Mucosa of descending colon (tissue), 3 donors: ENCODE results near the gene PNPLA7. TPM values are rescaled to one million over a fixed set of nuclear protein-coding genes. Genes with fewer than 3 reads are reported as not detected.

Source experiments
- ATAC-seq: fragments of 200-7000 bp; cut with Tn5 transposase; one replicate; pipeline ENCODE4 v1.9.1; 2020; ENCODE audit warnings: mild to moderate bottlenecking, moderate library complexity
- DNase-seq, 3 donors: peaks; one replicate each; pipeline ENCODE4 v3.0.0-alpha.2; 2020
- H3K36me3 ChIP-seq: fragments of 200-600 bp; one replicate; pipeline ENCODE4 v1.8.0; 2021; ENCODE audit warnings: low read depth, mild to moderate bottlenecking
- H3K4me1 ChIP-seq: fragments of 200-600 bp; one replicate; pipeline ENCODE4 v1.8.0; 2021; ENCODE audit warnings: low read depth, mild to moderate bottlenecking
- H3K4me3 ChIP-seq: fragments of 200-600 bp; one replicate; pipeline ENCODE4 v1.8.0; 2021; ENCODE audit warnings: mild to moderate bottlenecking
- H3K9me3 ChIP-seq: fragments of 200-600 bp; one replicate; pipeline ENCODE4 v1.8.0; 2021; ENCODE audit warnings: mild to moderate bottlenecking
- intact Hi-C, 2 donors: fragments of 100-400 bp; cut with DNase I in 1 of 2; cut with micrococcal nuclease in 1 of 2; formaldehyde crosslinking; loops; one replicate each; pipeline versions ENCODE4 v1.11.0 to v1.11.1; 2022; cut with DNase I, micrococcal nuclease
- total RNA-seq, 3 donors: library from RNA; stranded (reverse); fragmentation: NEBNext Ultra II Directional in 2 of 3; extraction: Animal tissue kit (Norgen Biotek cat#: 25700) in 2 of 3; gene quantifications; one replicate each; pipeline versions ENCODE4 v1.2.1 to v1.2.4, GENCODE V29; 2021 to 2023
- TF ChIP-seq, protein P1 (sequence below): fragments of 200-600 bp; IDR thresholded peaks from one replicate; pipeline ENCODE4 v1.8.0; 2022; ENCODE audit warnings: antibody characterized with exemption, mild to moderate bottlenecking
- donor health status: DM: no; HTN: no; CAD: no; lungs with moderate emphysema.
- donor health status: DM: no; HTN: no; CAD: no.
- donor health status: DM: no; HTN: yes; CAD: no.

The PNPLA7 gene
- total RNA-seq, 3 donors from 2014 or later: 16.7 to 27.4 (median 17.2) TPM

GRCh38 chr9:137580209-137580953 is 30.2 kb upstream of the PNPLA7 start:
- ATAC-seq (no peak), DNase-seq (no peak)

GRCh38 chr9:137579259-137579604 is 29.0 kb upstream of the PNPLA7 start:
- no peaks in the 10 kb centered on the region for H3K9me3 ChIP-seq
- peaks cover 4% of the 10 kb centered on the region for H3K36me3 ChIP-seq
- TF ChIP-seq, protein P1, sequence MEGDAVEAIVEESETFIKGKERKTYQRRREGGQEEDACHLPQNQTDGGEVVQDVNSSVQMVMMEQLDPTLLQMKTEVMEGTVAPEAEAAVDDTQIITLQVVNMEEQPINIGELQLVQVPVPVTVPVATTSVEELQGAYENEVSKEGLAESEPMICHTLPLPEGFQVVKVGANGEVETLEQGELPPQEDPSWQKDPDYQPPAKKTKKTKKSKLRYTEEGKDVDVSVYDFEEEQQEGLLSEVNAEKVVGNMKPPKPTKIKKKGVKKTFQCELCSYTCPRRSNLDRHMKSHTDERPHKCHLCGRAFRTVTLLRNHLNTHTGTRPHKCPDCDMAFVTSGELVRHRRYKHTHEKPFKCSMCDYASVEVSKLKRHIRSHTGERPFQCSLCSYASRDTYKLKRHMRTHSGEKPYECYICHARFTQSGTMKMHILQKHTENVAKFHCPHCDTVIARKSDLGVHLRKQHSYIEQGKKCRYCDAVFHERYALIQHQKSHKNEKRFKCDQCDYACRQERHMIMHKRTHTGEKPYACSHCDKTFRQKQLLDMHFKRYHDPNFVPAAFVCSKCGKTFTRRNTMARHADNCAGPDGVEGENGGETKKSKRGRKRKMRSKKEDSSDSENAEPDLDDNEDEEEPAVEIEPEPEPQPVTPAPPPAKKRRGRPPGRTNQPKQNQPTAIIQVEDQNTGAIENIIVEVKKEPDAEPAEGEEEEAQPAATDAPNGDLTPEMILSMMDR: no peak
- ATAC-seq (no peak), DNase-seq (no peak)
- intact Hi-C loops: no loop called here
- peaks cover 19% of the 10 kb centered on the region for H3K4me1 ChIP-seq
- H3K4me3 ChIP-seq: no peak overlapping the region

More at GRCh38 chr9:137580209-137580953, 30.2 kb upstream of the PNPLA7 start:
- H3K9me3 ChIP-seq: no peaks in the 10 kb centered on the region
- peaks cover 19% of the 10 kb centered on the region for H3K4me1 ChIP-seq
- intact Hi-C loops: no loop called here
- H3K36me3 ChIP-seq: peaks cover 4% of the 10 kb centered on the region
- TF ChIP-seq, protein P1: no peak
- no peak overlapping the region for H3K4me3 ChIP-seq

DNA sequence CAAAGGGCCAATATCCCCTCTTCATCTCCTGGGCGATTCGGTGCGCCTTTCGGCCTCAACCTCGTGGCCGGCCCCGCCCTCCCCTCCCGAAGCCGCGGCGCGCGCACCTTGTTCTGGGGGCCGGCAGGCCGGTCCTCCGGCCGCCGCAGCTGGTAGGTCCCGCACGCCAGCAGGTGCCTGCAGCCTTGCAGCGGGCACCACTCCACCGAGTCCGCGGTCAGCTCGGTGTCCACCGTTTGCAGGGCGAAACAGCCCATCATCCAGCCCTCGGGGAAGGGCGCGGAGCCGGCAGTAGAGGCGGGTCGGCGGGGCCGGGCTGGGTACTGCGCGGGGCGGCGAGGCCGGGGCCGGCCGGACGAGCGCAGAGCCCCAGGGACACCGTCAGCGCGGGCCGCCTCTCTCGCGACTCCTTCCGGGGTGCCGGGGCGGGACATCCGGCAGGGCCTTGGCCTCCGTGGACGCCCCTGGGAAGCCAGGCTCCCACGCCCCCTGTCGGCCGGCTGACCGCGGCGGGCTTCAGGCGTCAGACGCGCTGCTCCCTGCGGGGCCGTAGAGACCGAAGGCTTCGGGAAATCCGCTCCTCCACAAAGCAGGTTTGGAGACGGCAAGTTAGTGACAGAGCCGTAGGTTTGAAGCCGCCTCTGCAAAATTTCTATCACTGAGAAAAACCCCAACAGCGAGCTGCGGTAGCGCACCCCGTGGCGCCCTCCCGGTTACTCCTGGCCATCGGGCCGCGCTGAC is 28.5 kb upstream of the PNPLA7 start, which contains the start of gene DPH7:
DPH7 (minus strand) TSS at position 408 of the 741 bp plus-strand sequence; CDS start at position 260, 148 bp downstream.
- DNase-seq (peak; percentile 97 to 99 (median 99)), ATAC-seq (peak; percentile 99)
- Histone ChIP-seq H3K4me1 (peaks cover 19% of the 10 kb centered on the region), H3K36me3 (peaks cover 4% of the 10 kb centered on the region), H3K9me3 (no peaks in the 10 kb centered on the region), H3K4me3 (peak within 1 kb of the TSS; percentile 85)
- intact Hi-C loops: no loop called here
- TF ChIP-seq, protein P1: peak; percentile 95

DNA sequence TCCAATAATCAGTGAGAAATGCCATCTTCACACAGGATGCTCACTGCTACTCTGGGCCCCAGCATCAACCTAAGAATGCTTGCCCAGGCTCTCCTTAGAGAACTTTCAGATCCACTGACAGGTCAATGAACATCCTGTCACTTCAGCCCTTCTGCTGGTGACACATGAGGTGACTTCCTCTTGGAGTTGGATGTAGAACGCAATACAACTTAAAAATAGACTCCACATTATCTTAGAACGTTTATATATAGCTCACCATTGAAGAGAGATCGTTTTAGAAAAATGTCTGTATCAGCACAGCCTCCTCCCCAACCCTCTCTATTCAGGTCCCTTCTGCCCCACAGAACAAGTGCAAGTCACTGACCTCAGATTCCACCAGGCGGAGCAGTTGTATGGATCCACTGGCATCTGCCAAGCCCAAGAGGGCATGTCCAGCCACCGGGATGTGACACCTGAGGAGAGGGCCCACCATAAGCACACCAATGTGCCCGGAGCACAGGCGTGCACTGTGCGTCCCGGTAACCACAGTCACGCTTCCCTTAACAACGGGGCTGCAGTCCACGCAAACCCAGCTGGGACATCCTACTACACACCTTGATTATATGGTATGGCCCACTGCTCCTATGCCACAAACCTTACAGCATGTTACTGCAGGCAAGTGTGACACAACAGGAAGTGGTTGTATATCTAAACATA is 25.7 kb upstream of the PNPLA7 start:
- no peaks in the 10 kb centered on the region for H3K36me3 ChIP-seq
- H3K9me3 ChIP-seq: no peaks in the 10 kb centered on the region
- DNase-seq (no peak), ATAC-seq (no peak)
- H3K4me1 ChIP-seq: peaks cover 19% of the 10 kb centered on the region
- no peak overlapping the region for H3K4me3 ChIP-seq
- intact Hi-C loops: no loop called here
- TF ChIP-seq, protein P1: no peak

GRCh38 chr9:137575364-137575715 is 25.1 kb upstream of the PNPLA7 start:
- no peak overlapping the region for H3K4me3 ChIP-seq
- no peaks in the 10 kb centered on the region for H3K36me3 ChIP-seq
- intact Hi-C loops: no loop called here
- no peak for DNase-seq
- H3K9me3 ChIP-seq: no peaks in the 10 kb centered on the region
- TF ChIP-seq, protein P1: no peak
- no peak for ATAC-seq
- H3K4me1 ChIP-seq: peaks cover 19% of the 10 kb centered on the region
